K562 (cell line): ENCODE data around the gene MYO9A. TPM values are rescaled to one million over a fixed set of nuclear protein-coding genes. Genes with fewer than 3 reads are reported as not detected.
A peak's percentile ranks its signal among the peaks of the same experiment; 100 is the strongest.

Source experiments
- BRD9 ChIP-seq: fragments of 450-650 bp; IDR thresholded peaks from 2 replicates; pipeline ENCODE4 v1.6.1; 2018; ENCODE audit warnings: low read depth; ENCODE audit not compliant: partially characterized antibody
- CBFB ChIP-seq: sonication (generic); formaldehyde crosslinking; IDR thresholded peaks from 2 replicates; pipeline ENCODE4 v1.4.0; 2020; ENCODE audit warnings: mild to moderate bottlenecking, missing genetic modification reagents
- SIN3A ChIP-seq, 2 experiments: fragments of 150-350 bp in 1 of 2; IDR thresholded peaks; 2 replicates each; pipeline ENCODE4 v1.6.1; 2011 to 2016; ENCODE audit warnings: borderline replicate concordance in 2 of 2, low read depth in 2 of 2, low read length in 2 of 2, mild to moderate bottlenecking in 2 of 2, moderate library complexity in 2 of 2; ENCODE audit not compliant: control insufficient read depth in 1 of 2
- SNRNP70 ChIP-seq: fragments of 200-400 bp; formaldehyde crosslinking; optimal IDR thresholded peaks from 2 replicates; pipeline ENCODE3; 2017; ENCODE audit warnings: low read depth, low read length
- SRSF3 ChIP-seq: fragments of 200-400 bp; formaldehyde crosslinking; IDR thresholded peaks from 2 replicates; pipeline ENCODE4 v1.6.1; 2016; ENCODE audit warnings: mild to moderate bottlenecking, low read length, moderate library complexity; ENCODE audit not compliant: insufficient read depth
- polyA plus RNA-seq, 8 experiments: library from polyadenylated mRNA; depleted of rRNA in 4 of 8; stranded (reverse) in 5 of 8; unstranded in 3 of 8; fragments of >200 nt; fragmentation: Nextera tagmentation in 2 of 8; fragmentation: Illumina TruSeq in 1 of 8; extraction: Ambion mirVana in 2 of 8; extraction: Trizol in 1 of 8; gene quantifications; 2 replicates each; pipeline versions ENCODE4 v1.2.1 to v1.2.3, GENCODE V29; 2011 to 2014; ENCODE audit warnings: inconsistent platforms in 1 of 8, missing spikeins in 1 of 8
- total RNA-seq, 7 experiments: library from RNA; depleted of rRNA in 6 of 7; stranded (reverse); fragments of >200 nt in 6 of 7; fragmentation: Illumina TruSeq in 2 of 7; extraction: Trizol in 2 of 7; gene quantifications; 2 replicates each; pipeline versions ENCODE4 v1.2.1 to v1.2.3, GENCODE V29; 2011 to 2021; ENCODE audit warnings: low replicate concordance in 1 of 7
- TF ChIP-seq, protein P1 (sequence below), 2 experiments: fragments of 450-650 bp in 1 of 2; sonication (generic) in 1 of 2; formaldehyde crosslinking; conservative IDR thresholded peaks; 2 replicates each; pipeline versions ENCODE4 v1.4.0 to v1.8.1; 2020 to 2022; ENCODE audit warnings: mild to moderate bottlenecking in 1 of 2, missing genetic modification reagents in 1 of 2
- TF ChIP-seq, protein P2 (sequence below): IDR thresholded peaks from 3 replicates; pipeline ENCODE4 v1.6.1; 2011; ENCODE audit warnings: borderline replicate concordance, mild to moderate bottlenecking, moderate library complexity; ENCODE audit not compliant: insufficient read length; ENCODE audit errors: extremely low read depth
- TF ChIP-seq, protein P3 (sequence below): sonication (generic); formaldehyde crosslinking; IDR thresholded peaks from 2 replicates; pipeline ENCODE4 v1.9.0; 2022; ENCODE audit warnings: mild to moderate bottlenecking, missing genetic modification reagents
- TF ChIP-seq, protein P4 (sequence below), 2 experiments: fragments of 450-650 bp; IDR thresholded peaks; 2 replicates each; pipeline ENCODE4 v1.6.1; 2016; ENCODE audit warnings: mild to moderate bottlenecking in 2 of 2, borderline replicate concordance in 1 of 2, low read depth in 1 of 2, moderate library complexity in 1 of 2
- TF ChIP-seq, protein P5 (sequence below): fragments of 450-650 bp; conservative IDR thresholded peaks from 2 replicates; pipeline ENCODE4 v1.6.1; 2016; ENCODE audit warnings: missing genetic modification characterization, low read depth, mild to moderate bottlenecking, control low read depth, missing compliant biosample characterization

The MYO9A gene
- total and polyA plus RNA-seq, 9 of the 15 experiments (the other 6 are each of a cell fraction or from before 2014, with no cell fraction given) = 1.9 to 15.4 (median 5.8) TPM

DNA sequence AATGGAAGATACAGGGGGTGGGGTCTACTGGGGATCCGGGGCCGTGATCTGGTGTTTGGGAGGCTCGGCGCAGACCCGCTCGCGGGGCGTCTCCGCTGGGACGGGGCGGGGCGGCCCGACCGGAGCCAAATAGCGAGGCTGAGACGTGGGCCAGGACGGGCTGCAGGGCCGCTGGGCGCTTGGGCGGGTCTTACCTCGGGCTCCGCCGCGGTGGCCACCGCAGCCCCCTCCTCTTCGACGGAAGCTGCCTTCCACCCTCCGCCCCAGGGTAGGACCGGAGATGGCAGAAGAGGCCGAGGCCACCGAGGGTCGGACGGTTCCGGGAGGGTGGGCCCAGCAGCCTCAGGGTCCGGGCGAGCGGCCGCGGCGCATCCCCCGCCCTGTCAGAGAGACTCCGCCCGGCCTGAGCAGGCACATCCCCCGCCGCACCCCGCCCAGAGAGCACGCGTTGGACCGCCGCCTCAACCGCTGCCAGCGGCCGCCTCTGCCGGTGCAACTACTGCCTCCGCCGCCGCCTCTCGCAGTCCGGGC is 399 bp downstream of the MYO9A start (continued):
- TF ChIP-seq, protein P1, sequence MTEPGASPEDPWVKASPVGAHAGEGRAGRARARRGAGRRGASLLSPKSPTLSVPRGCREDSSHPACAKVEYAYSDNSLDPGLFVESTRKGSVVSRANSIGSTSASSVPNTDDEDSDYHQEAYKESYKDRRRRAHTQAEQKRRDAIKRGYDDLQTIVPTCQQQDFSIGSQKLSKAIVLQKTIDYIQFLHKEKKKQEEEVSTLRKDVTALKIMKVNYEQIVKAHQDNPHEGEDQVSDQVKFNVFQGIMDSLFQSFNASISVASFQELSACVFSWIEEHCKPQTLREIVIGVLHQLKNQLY (CRISPR knock-in tag; conservative IDR thresholded peaks at IDR 0.05) = no peak
- TF ChIP-seq, protein P2, sequence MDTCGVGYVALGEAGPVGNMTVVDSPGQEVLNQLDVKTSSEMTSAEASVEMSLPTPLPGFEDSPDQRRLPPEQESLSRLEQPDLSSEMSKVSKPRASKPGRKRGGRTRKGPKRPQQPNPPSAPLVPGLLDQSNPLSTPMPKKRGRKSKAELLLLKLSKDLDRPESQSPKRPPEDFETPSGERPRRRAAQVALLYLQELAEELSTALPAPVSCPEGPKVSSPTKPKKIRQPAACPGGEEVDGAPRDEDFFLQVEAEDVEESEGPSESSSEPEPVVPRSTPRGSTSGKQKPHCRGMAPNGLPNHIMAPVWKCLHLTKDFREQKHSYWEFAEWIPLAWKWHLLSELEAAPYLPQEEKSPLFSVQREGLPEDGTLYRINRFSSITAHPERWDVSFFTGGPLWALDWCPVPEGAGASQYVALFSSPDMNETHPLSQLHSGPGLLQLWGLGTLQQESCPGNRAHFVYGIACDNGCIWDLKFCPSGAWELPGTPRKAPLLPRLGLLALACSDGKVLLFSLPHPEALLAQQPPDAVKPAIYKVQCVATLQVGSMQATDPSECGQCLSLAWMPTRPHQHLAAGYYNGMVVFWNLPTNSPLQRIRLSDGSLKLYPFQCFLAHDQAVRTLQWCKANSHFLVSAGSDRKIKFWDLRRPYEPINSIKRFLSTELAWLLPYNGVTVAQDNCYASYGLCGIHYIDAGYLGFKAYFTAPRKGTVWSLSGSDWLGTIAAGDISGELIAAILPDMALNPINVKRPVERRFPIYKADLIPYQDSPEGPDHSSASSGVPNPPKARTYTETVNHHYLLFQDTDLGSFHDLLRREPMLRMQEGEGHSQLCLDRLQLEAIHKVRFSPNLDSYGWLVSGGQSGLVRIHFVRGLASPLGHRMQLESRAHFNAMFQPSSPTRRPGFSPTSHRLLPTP = no peak
- TF ChIP-seq BRD9 = no peak
- TF ChIP-seq, protein P3, sequence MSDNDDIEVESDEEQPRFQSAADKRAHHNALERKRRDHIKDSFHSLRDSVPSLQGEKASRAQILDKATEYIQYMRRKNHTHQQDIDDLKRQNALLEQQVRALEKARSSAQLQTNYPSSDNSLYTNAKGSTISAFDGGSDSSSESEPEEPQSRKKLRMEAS (CRISPR knock-in tag) = peak; percentile 88
- 0 out of 2 replicates have a peak, but pooled peaks have one; percentile 43 for TF ChIP-seq CBFB (CRISPR knock-in tag)
- peak; percentile 52 to 55; a peak in 2 of 4 replicates for TF ChIP-seq SIN3A (IDR thresholded peaks at IDR 0.05; ENCODE audit: borderline replicate concordance in 2 of 2, control insufficient read depth in 1 of 2, low read depth in 2 of 2, low read length in 2 of 2)
- TF ChIP-seq, protein P4, sequence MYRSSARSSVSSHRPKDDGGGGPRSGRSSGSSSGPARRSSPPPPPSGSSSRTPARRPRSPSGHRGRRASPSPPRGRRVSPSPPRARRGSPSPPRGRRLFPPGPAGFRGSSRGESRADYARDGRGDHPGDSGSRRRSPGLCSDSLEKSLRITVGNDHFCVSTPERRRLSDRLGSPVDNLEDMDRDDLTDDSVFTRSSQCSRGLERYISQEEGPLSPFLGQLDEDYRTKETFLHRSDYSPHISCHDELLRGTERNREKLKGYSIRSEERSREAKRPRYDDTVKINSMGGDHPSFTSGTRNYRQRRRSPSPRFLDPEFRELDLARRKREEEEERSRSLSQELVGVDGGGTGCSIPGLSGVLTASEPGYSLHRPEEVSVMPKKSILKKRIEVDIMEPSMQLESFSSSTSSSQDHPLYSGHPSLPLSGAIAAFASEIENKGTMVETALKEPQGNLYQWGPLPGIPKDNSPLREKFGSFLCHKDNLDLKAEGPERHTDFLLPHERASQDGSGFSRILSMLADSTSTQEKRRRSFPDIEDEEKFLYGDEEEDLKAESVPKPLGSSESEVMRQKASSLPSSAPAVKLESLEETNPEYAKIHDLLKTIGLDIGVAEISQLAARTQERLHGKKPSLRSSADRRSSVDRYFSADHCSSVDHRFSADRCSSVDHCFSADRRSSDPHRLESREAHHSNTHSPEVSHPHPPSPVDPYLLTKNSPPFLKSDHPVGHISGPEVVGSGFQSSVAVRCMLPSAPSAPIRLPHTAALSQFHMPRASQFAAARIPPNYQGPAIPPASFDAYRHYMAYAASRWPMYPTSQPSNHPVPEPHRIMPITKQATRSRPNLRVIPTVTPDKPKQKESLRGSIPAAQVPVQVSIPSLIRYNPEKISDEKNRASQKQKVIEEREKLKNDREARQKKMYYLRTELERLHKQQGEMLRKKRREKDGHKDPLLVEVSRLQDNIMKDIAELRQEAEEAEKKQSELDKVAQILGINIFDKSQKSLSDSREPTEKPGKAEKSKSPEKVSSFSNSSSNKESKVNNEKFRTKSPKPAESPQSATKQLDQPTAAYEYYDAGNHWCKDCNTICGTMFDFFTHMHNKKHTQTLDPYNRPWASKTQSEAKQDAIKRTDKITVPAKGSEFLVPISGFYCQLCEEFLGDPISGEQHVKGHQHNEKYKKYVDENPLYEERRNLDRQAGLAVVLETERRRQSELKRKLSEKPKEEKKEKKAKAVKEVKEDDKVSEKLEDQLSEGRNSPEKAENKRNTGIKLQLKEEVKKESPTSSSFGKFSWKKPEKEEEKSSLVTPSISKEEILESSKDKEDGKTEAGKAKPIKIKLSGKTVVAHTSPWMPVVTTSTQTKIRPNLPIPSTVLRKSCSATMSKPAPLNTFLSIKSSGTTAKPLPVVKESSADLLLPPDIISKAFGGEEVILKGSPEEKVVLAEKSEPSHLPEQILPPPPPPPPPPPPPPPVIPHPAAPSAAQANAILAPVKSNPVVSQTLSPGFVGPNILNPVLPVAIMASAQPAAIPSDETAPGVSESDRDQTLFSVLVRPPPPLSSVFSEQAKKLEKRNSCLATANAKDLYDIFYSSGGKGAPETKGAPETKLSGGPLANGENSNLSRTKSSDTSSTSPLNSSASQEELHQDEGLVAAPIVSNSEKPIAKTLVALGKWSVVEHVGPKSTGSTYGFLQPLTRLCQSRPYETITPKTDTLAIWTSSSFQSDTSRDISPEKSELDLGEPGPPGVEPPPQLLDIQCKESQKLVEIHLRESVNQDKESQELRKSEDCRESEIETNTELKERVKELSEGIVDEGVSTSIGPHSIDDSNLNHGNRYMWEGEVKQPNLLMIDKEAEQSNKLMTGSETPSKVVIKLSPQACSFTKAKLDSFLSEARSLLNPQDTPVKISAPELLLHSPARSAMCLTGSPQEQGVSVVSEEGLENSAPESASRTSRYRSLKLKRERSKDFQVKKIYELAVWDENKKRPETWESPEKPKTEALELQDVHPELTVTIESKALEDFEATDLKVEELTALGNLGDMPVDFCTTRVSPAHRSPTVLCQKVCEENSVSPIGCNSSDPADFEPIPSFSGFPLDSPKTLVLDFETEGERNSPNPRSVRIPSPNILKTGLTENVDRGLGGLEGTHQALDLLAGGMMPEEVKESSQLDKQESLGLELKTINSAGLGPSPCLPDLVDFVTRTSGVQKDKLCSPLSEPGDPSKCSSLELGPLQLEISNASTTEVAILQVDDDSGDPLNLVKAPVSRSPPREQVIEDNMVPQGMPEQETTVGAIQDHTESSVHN (IDR thresholded peaks at IDR 0.05; ENCODE audit: borderline replicate concordance in 1 of 2, low read depth in 1 of 2) = no peak
- TF ChIP-seq, protein P5, sequence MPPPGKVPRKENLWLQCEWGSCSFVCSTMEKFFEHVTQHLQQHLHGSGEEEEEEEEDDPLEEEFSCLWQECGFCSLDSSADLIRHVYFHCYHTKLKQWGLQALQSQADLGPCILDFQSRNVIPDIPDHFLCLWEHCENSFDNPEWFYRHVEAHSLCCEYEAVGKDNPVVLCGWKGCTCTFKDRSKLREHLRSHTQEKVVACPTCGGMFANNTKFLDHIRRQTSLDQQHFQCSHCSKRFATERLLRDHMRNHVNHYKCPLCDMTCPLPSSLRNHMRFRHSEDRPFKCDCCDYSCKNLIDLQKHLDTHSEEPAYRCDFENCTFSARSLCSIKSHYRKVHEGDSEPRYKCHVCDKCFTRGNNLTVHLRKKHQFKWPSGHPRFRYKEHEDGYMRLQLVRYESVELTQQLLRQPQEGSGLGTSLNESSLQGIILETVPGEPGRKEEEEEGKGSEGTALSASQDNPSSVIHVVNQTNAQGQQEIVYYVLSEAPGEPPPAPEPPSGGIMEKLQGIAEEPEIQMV (tag) = no peak
- no peak for TF ChIP-seq SRSF3
- TF ChIP-seq SNRNP70 = no peak
